NCI-H510A (cell line): Measurements from ENCODE around the gene CHST6.
"Not testable (repeated sequence)": the region's sequence is repeated elsewhere in the genome, so short reads cannot be mapped to it uniquely, and the experiment has no call there.

ENCODE experiments used
- DNase-seq: peaks from one replicate; lab custom pipeline; 2025; lab: John Stamatoyannopoulos, UW

The CHST6 gene

DNA sequence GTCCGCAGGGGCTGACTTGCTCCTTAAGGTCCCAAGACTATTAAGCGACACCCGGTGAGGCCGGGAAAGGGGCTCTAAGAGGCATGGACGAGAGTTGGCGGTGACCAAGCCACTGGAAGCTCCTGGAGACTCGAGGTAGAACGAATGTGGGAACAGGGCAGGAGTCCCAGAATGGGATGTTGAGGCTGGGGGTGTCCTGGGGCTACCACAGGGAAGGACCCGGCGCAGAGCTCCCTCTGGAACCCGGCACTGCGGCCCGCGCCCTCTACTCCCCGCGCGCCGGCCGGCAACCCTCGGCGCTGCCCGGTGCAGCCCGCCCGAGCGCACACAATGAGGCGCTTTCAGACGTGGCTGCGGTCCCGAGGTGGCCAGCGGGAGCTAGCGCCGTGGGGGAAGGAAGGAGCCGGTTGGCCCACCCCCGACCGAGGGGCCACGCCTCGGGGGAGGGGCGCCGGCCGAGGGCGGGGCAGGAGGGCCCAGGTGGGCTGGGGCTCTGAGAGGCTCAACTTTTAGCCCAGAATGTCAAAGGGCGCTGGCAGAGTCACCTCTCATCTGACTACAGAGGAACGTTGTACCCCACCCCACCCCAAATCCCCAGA lies at the start of gene CHST6:
TSS of gene CHST6 (minus strand) at position 366 of the 599 bp plus-strand sequence. CDS start 15,613 bp downstream, outside the sequence.
- DNase-seq = no peak

DNA sequence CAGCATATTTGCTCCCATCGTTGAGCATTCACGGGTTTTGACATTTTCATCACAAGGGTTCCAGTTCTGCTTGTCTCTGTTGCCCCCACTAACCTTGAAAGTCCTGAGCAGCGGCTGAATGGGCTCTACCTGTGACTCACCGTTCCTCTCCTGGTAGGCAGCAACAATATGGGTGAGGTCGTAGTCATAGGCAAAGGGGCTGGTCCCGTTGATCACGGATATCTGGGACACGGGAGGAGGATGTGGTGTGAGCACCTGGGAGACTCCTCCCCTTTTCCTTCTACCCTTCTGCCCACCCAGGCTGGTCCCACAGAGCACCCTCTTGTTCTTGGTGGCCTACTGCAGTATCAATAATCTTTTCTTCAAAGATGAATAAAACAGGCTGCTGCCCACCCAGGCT lies 47.2 kb upstream of the CHST6 start:
- DNase-seq = not testable (repeated sequence)

DNA sequence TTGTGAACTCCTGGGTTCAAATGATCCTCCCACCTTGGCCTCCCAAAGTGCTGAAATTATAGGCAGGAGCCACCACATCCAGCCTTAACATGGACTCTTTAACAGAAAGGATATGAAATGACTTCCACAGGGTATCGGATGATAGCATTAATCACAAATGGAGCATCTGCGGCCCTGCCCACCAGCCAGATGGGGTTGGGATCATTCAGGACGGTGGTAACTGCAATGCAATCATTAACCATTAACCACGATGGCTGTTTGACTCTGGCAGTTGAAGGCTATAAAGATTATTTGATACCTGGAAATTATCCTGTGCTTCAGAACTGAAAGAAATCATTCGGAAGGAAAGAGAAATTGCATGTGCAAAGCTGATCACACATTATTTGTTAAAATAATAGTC lies 46.0 kb upstream of the CHST6 start:
- DNase-seq = no peak

- not testable (repeated sequence) for DNase-seq
These were observed 43.8 kb upstream of the CHST6 start for GRCh38 chr16:75538882-75539565.

- no peak for DNase-seq
These were observed 42.5 kb upstream of the CHST6 start for GRCh38 chr16:75537776-75538175.

DNA sequence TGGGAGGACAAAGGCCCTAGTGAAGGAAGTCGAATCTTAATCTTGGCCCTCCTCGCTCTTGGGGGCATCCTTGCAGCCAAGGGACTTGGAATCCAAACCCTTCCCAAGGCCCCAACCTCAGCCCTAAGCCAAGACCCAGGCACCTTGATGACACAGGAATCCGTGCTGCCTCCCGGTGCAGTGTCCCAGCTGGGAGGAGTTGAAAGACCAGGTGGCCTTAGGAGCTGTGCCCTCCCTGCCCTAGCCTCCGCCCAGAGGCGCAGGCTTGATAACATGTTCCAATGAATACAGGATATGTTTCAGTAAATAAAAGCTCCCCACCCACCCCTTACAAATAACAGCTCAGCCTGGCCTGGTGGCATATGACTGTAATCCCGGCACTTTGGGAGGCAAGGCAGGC lies 40.7 kb upstream of the CHST6 start, which contains the start of gene CHST5:
TSS of gene CHST5 (minus strand) at position 208 of the 400 bp plus-strand sequence. CDS start 5,724 bp downstream, outside the sequence.
- no peak for DNase-seq

DNA sequence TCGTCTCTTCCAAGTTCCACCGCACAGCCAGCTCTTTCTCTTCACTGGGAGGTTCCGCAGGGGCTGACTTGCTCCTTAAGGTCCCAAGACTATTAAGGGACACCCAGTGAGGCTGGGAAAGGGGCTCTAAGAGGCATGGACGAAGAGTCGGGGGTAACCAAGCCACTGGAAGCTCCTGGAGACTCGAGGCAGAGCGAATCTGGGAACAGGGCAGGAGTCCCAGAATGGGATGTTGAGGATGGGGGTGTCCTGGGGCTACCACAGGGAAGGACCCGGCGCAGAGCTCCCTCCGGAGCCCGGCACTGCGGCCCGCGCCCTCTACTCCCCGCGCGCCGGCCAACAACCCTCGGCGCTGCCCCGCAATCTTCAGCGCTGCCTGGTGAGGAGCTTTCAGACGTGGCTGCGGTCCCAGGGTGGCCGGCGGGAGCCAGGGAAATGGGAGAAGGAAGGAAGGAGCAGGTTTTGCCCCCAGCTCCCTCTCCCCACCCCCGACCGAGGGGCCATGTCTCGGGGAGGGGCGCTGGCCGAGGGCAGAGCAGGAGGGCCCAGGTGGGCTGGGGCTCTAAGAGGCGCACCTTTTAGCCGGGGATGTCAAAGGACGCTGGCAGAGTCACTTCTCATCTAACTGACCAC lies 40.1 kb upstream of the CHST6 start:
- DNase-seq = no peak

- DNase-seq = no peak
These were observed 39.4 kb upstream of the CHST6 start for GRCh38 chr16:75534560-75535205.

GRCh38 chr16:75532791-75533190 lies 37.5 kb upstream of the CHST6 start:
- no peak for DNase-seq

DNA sequence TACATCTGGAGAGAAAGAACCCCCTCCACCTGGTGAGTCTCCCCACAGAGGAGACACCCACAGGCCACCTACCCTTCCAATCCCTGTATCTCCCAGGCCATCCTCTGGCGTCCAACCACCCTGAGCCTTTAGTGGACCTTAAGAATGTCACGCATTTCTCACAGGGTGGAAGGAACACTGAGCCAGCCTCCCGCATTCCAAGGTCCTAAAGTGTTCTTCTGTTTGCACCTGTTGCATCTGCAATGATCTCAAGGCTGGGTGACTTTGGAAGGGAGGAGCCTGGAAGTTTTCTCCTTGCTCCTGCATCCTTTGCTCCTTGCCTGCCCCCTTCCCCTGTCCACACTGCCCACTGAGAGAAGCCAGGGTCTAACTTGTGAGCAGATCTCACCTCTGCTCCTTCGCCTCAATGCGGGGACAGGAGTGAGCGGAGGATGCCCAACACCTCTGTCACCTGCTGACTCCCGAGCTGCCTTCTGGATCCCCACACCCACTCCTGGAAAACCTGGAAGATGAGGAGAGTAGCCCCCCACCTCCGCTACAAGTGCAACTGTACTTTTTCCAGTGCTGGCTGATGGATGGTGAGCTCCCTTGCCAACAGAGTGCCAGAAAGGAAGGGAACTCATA lies 37.0 kb upstream of the CHST6 start:
- no peak for DNase-seq

DNA sequence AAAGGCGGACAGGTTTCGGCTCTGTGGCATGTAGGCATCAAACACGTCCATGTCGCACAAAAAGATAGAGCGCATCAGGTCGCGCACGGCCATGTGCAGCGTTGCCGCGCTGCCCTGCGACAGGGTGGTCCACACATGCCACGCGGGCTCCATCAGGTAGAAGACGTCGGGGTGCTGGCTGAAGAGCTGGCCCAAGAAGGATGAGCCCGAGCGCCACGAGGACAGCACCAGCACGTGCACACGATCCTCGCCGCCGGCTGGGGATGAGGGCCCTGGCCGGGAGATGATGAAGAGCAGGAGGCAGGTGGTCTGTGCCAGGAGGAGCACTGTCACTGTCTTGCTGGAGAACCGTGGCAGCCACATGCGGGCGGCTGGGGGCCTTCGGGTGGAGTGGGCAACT lies 34.7 kb upstream of the CHST6 start:
- DNase-seq = no peak

- no peak for DNase-seq
These were observed 34.0 kb upstream of the CHST6 start for GRCh38 chr16:75529056-75529905.

GRCh38 chr16:75527825-75528299 lies 32.6 kb upstream of the CHST6 start:
- no peak for DNase-seq

DNA sequence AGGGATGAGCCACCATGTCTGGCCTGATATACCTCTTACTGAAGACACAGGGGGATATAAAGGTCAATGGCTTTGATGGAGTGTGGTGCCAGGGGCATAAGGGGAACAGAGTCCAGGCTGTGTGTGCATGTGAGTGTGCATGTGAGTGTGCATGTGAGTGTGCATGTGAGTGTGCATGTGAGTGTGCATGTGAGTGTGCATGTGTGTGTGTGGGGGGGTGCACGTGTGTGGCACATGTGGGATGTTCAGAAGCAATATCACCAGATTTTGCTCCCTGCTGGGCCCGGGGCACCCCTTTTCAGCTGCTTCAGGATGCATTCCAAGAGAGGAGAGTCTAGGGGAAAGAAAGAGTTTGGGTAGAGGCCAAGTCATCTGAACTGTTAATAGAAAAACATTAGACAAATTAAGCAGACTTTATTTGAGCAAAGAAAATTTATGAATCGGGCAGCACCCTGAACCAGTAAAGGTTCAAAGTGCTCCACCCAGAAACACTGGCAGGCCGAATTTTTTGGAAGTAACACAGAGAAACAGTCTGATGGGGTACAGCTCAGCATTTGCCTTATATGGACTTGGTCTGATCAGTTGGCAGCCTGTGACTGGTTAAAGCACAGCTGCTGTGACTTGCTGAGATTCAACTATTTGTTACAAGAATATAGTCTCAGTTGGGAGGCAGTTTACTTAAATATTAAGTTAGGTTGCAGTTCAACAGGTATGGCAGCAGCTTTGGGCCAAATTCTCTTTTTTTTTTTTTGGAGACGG lies 31.0 kb upstream of the CHST6 start:
- no peak for DNase-seq

GRCh38 chr16:75519175-75519574 lies 23.9 kb upstream of the CHST6 start:
- no peak for DNase-seq

- not testable (repeated sequence) for DNase-seq
These were observed 21.1 kb upstream of the CHST6 start for GRCh38 chr16:75516189-75516966.

DNA sequence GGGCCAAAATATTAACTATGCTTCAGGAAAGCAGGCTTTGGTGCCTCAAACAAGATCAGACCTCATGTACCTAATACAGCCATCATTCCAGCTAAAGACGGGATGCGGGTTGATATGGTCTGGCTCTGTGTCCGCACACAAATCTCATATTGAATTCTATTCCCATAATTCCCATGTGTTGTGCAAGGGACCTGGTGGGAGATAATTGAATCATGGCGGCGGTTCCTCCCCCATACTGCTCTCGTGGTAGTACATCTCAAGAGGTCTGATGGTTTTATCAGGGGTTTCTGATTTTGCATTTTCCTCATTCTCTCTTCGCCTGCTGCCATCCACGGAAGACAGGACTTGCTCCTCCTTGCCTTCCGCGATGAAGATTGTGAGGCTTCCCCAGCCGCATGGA lies 19.1 kb upstream of the CHST6 start:
- no peak for DNase-seq

DNA sequence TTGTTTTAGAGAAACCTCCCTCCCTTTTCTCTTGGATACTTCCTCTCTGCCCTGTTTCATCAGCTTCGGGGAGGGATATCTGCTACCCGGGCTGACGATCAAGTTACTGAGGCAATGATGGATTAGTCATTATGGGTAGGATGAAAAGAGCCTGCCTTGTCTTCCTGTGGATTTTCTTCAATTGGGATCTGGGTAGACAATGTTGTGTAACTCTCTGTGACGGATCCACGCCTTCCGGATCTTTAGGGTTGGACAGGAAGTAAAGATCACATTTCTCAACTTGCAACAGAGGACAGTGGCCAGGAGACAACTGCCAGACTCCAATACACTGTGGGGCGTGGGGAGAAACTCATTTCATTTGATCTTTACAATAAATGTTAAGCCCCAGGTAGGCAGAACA lies 11.3 kb upstream of the CHST6 start:
- DNase-seq = no peak

DNA sequence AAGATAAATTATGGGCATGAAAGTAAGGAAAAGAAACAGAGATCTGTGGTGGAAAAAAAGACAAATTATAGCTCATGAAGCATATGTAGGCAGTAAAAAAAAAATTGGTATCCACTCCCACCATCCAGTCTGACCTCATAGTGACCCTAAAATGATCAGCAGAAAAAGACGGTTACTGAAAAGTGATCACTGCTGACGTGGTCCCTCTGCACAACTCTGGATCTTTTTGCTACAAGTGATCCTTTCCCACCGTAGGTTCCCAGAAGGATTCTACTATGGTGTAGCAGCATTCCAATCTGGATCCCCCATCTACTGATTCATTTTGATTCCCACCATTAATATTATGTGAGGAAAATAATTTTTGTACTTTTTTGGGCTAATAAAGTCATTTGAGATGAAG lies 10.9 kb upstream of the CHST6 start:
- DNase-seq = no peak

DNA sequence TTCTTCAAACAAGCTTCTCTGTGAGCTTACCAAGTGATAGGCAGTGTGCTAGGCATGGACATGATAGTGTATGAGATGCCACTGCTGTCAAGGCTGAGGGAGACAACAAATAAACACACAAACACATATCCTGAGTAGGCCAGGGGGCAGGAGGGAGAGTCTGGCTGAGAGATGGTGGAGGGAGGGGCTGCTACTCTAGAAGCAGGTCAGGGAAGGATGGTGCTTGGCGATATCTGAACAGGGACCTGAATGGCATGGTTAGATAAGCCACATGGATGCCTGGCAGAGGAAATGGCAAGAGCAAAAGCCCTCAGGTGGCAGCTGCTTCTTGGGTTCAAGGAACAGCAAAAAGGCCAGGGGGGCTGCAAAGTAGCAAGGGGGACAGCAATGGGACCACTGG lies 8.6 kb upstream of the CHST6 start:
- DNase-seq = no peak
